GM19025 (cell line): ENCODE results near the gene C9orf153.

Experiments used
- ATAC-seq: cut with Tn5 transposase; IDR thresholded peaks from one replicate; pipeline ENCODE4 v1.9.1; 2021; ENCODE audit warnings: mild to moderate bottlenecking, low read depth, moderate library complexity; ENCODE audit not compliant: unreplicated experiment

The C9orf153 gene

GRCh38 chr9:86272221-86272620, 12.8 kb upstream of the C9orf153 start:
- ATAC-seq = no peak

- no peak for ATAC-seq
These were observed 4.4 kb upstream of the C9orf153 start for GRCh38 chr9:86263876-86264275.

GRCh38 chr9:86262492-86262891, 3.0 kb upstream of the C9orf153 start:
- ATAC-seq = no peak

DNA sequence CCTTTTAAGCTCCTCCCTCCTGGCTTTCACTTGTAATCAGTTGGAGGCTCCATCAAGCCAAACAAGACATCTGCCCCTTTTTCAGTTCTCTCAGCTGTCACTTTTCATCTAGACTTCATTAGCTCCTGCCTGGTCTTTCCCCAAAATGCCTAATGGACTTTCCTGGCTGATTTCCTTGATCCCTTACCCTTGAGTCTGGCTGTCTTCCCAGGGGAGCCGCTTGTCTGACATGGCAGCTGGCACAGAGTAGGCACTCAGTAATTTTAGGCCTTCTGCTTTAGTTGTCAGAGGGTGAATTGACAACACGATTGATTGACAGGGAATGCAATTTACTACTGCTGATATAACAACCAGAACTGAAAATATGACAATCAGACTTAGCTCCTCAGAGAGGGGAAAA, 2.1 kb downstream of the C9orf153 start:
- no peak for ATAC-seq

DNA sequence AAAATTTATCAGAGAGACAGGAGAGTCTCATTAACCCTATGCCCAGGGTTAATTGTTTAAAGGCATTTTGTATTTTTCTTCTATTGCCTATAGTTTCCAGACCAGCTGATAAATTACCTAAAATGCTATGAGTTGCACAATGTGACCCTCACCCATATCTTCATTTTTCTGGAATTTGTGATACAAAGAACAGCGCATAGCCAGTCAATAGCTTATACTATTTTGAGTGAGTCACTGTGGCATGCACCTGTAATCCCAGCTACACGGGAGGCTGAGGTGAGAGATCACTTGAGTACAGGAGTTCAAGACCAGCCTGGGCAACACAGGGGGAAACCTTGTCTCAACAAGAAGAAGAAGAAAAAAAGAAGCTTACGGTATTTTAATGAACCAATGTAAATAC, 2.8 kb downstream of the C9orf153 start:
- ATAC-seq = no peak

DNA sequence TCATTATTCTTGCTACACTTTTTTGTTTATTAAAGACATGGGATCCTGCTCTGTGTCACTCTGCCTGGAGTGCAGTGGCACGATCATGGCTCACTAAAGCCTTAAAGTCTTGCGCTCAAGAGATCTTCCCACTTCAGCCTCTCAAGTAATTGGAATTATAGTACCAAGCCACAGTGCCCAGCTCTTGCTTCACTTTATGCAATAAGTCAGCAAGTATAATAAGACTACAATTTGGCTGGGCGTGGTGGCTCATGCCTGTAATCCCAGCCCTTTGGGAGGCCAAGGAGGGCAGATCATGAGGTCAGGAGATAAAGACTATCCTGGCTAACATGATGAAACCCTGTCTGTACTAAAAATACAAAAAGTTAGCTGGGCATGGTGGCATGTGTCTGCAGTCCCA, 5.9 kb downstream of the C9orf153 start:
- no peak for ATAC-seq

DNA sequence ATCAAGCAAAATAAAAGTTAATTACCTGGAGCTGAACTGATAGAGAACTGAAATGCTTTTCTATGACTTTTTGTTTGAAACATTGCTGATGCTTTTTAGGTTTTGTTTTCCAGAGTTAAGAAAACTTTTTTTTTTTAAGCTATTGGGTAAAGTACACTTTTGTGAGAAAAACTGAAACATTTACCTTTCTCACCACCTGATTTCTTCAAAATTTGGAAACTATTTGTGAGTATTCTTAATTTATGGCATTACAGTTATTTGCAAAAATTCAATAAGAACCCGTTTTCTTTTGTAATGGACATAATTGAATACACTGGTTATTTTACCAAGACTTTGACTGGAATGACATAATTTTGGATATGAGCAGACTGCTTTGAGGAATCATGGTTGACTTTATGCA, 6.6 kb downstream of the C9orf153 start:
- ATAC-seq = no peak

DNA sequence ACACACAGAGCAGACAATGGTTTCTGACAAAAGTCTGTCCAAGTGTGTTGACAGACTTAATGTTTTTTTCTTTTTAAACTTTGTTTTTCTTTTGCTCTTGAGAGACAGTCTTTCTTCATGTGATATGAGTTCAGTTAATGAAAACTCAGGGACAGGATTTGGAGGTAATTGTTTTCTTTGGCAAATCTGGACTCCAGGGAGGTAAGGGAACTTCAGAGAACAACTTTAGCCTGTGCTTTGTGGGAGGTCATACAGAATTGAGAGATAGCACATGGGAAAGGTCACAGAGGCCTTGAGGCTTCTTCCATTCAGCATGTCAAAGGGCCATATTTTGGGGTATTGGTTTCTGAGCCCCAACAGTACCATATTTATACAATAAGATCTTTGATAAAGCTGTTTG, 9.3 kb downstream of the C9orf153 start:
- ATAC-seq = no peak

- ATAC-seq = no peak
These were observed 10.7 kb downstream of the C9orf153 start for GRCh38 chr9:86248746-86249145.

GRCh38 chr9:86246752-86247161, 12.7 kb downstream of the C9orf153 start:
- ATAC-seq = peak; percentile 86

- ATAC-seq = no peak
These were observed 17.4 kb downstream of the C9orf153 start for GRCh38 chr9:86242071-86242470.

- no peak for ATAC-seq
These were observed 18.2 kb downstream of the C9orf153 start for GRCh38 chr9:86241216-86241615.

DNA sequence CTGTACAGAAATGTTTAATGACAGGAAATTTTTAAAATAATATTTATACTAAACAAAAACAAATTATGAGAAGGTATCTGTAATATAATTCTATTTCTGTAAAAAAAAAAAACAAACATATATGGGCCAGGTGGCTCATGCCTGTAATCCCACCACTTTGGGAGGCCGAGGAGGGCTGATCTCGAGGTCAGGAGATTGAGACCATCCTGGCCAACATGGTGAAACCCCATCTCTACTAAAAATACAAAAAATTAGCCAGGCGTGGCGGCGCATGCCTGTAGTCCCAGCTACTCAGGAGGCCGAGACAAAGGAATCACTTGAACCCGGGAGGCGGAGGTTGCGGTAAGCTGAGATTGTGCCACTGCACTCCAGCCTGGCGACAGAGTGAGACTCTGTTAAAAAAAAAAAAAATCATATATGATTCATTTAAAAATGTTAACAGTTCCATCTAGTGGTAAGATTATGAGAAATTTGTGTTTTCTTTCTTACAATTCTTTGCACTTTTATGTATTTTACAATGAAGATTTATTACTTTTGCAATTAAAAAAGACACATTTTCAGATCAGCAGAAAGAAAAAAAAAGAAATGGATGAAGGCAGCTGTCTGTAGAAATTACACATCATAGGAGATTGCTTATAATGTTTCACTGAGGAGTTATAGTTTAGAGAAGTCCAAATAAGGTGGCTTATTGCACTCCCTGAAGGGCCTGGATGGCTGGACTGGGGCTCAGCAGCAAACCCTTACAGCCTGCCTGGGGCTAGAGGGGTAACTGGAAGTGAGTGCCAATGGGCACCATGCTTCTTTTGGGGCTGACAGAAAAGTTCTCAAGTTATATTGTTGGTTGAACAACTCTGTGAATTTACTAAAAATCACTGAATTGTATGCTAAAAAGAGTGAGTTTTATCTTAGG, 20.3 kb downstream of the C9orf153 start:
- no peak for ATAC-seq

DNA sequence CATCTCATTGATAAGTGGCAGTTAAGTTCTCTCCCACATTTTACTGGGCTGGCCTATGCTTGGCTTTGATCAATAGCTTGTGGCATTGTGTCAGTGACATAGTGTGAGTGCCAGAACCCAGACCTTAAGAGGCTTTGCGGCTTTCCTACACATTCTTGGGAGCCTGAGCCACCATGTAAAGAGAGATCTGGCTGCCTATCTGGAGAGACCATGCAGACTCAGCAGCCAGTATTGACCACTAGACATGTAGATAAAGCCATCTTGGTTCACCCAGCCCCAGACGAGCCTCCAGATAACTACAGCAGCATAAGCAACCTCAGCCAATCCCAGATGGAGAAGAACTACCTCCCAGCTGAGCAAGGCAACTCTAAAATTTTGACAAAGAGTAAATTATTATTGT, 28.6 kb downstream of the C9orf153 start:
- ATAC-seq = no peak

- no peak for ATAC-seq
These were observed 36.8 kb downstream of the C9orf153 start for GRCh38 chr9:86222667-86223066.

- no peak for ATAC-seq
These were observed 39.9 kb downstream of the C9orf153 start for GRCh38 chr9:86219606-86220005.

- no peak for ATAC-seq
These were observed 42.2 kb downstream of the C9orf153 start for GRCh38 chr9:86217076-86217755.

DNA sequence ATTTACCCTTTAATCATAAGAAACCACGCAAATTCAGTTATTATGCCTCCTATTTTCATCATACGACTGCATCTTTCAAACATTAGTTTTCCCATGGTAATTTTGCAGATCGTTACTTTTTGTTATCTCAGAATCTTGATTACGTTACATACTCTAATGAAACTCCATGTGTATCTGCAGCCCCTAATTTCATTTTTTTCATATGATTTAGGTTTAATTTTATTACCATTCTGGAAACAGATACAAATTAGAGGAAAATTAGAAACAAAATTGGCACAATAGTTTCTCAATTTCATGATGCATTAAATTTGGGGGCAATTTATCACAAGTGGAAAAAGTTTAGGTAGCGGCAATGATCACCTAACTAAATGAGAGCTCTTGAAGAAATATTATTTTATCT, 52.3 kb downstream of the C9orf153 start:
- ATAC-seq = no peak

DNA sequence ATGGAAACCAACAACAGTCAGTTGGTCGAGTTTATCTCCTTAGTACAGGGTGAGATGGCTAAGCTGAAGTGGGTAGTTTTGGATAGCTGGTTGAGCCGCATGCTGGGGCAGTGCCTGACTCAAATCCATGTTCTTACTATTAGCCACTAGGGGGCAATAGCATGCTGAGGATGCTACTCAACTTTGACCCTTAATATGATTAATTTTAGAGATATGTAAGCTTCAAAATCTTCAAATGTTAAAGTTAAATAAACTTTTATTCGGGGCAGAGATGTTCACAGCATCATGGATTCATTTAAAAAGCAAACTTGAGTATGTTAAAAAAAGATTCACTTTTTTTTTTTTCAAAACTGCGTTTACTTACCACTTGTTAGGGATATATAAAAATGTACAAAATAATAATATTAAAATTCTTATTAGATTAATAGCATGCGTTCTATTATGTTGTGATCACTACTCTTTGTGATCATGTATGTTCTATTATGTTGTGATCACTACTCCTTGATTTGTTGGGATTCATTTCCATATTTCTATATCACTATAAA, 57.0 kb downstream of the C9orf153 start:
- no peak for ATAC-seq

DNA sequence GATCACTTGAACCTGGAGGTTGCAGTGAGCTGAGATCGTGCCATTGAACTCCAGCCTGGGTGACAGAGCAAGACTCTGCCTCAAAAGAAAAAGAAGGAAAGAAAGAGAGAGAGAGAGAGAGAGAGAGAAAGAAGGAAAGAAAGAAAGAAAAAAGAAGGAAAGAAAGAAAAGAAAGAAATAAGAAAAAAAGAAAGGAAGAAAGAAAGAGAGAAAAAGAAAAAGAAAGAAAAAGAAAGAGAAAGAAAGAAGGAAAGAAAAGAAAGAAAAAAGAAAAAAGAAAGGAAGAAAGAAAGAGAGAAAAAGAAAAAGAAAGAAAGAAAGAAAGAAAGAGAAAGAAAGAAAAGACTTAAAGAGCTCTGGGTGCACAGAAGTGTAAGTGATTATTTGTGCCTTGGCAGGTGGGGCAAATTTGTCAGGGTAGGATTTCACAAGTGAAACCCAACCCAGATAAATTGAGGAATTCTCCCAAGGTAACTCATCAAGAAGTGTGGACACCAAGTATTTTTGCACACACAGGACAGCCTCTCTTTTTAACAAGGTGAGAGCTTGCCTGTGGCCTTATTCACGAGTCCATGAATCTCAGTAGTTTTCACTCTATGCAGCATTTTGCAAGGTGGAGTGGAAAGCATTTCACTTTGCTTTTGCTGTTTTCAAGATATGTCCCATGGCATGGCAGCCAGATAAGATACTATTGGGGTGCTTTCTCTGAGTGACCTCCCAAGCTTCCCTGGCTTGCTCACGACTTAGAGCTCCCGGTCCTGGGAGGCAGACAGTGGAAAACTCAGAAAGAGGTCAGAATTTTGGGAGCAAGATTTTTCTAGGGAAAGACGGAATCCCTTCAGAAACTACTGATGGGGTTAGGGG, 57.8 kb downstream of the C9orf153 start:
- ATAC-seq = no peak
